ENCODE results near the gene GARIN5B.
"Not testable (repeated sequence)": the region's sequence is repeated elsewhere in the genome, so short reads cannot be mapped to it uniquely, and the experiment has no call there.

GRCh38 chr19:55401390-55401789, 38.3 kb upstream of the GARIN5B start:
- TF ChIP-seq EZH2 (IDR thresholded peaks at IDR 0.05; ENCODE audit: insufficient read depth, poor library complexity, severe bottlenecking); EZH2phosphoT487 (IDR thresholded peaks at IDR 0.05; ENCODE audit: insufficient read depth, low read depth): not testable (repeated sequence)
